ENCODE results near the gene JMJD1C.

The JMJD1C gene

DNA sequence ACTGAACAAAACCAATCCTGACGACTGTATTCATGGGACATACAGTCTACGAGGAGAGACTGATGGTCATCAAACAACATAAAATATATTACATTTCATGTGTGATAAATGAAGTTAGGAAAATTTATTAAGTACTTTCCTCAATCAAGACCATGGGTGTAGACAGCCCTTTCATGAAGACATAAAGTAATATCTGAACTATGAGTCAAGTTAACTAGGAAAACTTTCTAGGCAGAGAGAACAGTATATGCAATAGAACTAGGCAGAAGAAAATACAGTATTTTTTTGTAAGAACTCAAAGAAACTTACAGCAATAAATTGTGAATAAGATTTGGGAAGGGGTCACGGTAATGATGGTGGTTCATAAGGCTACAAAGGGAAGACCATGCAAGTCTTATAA, 112.8 kb downstream of the JMJD1C start:
- TF ChIP-seq GATA2 (IDR thresholded peaks at IDR 0.05; ENCODE audit: low read depth, low read length): no peak
- TF ChIP-seq GATA3 (IDR thresholded peaks at IDR 0.05; ENCODE audit: low read depth, low read length): no peak

- no peak for TF ChIP-seq GATA2 (IDR thresholded peaks at IDR 0.05; ENCODE audit: low read depth, low read length)
- TF ChIP-seq GATA3 (IDR thresholded peaks at IDR 0.05; ENCODE audit: low read depth, low read length): no peak
These were observed 117.4 kb downstream of the JMJD1C start for GRCh38 chr10:63348245-63348850.

DNA sequence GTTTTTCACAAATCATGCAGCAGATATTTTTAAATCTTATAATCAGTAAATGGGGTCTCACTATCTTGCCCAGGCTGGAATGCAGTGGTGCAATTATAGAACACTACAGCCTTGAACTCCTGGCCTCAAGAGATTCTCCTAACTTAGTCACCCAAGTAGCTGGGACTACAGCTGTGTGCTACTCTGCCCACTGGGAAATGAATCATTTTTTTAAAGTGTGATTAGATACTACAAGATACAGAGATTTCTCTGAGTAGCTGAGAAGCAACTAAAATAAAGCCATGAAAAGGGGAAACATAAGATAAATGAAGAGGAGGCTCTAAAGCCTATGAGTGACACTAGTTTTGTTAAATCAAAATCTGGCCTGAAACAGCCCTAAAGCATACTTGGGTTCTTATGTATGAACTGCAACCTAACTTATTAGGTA, 119.7 kb downstream of the JMJD1C start:
- no peak for TF ChIP-seq GATA2 (IDR thresholded peaks at IDR 0.05; ENCODE audit: low read depth, low read length)
- no peak for TF ChIP-seq GATA3 (IDR thresholded peaks at IDR 0.05; ENCODE audit: low read depth, low read length)

DNA sequence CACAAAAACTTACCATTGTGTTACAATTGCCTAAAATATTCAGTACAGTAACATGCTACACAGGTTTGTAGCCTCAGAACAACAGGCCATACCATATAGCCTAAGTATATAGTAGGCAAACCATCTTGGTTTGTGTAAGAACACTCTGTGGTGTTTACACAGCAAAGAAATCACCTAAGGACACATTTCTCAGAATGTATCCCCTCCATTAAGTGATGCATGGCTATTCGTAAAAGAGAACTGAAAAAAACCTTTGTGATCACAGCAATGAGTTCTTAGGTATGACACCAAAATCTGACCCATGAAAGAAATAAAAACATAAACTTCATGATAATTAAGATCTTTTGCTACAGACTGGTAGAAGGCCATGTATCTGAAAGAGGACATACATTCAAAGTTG, 121.5 kb downstream of the JMJD1C start:
- TF ChIP-seq GATA3 (IDR thresholded peaks at IDR 0.05; ENCODE audit: low read depth, low read length) (no peak), GATA2 (IDR thresholded peaks at IDR 0.05; ENCODE audit: low read depth, low read length) (no peak)

DNA sequence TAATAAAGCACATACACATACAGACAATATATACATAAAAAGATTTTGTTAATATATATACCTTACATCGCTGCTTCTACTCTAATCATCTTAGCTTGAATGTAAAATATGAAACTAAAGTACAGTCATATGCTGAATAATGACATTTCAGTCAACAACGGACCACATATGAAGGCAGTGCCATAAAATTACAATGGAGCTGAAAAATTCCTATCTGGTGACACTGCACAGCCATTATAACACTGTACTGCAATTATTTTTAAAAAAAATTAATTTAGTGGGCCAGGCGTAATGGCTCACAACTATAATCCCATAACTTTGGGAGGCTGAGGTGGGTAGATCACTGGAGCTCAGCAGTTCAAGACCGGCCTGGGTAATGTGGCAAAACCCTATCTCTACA, 122.3 kb downstream of the JMJD1C start:
- no peak for TF ChIP-seq GATA2 (IDR thresholded peaks at IDR 0.05; ENCODE audit: low read depth, low read length)
- TF ChIP-seq GATA3 (IDR thresholded peaks at IDR 0.05; ENCODE audit: low read depth, low read length): no peak

DNA sequence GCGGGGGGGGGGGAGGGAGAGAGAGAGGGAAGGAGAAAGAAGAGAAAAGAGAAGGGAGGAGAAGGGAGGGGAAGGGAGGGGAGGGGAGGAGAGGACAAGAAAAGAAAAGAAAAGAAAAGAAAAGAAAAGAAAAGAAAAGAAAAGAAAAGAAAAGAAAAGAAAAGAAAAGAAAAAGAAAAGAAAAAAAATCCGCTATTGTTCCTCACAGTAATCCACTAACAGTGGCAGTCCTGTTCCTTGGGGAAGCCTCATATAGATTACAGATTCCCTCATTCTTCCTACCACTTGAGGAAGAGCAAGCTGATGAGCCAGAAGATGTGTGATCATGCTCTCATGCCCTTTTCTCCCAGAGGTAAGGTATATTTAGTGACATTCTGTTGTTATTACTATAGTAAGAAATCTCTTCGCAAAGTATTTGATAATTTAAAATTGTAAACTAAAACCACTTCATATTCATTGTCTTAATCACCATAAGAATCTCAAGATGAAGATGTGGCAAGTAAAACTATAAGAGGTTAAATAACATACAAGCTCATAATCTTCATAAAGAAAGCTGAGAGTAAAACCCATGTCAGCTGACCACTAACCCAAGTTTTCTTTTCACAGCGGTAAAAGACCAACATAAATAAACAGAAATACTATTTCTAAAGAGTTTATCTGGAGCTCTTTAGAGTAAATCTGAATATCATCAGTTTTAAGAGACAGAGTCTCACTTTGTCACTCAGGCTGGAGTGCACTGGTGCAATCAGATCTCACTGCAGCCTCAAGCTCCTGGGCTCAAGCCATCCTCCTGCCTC, 128.1 kb downstream of the JMJD1C start:
- TF ChIP-seq GATA2 (IDR thresholded peaks at IDR 0.05; ENCODE audit: low read depth, low read length) (no peak), GATA3 (IDR thresholded peaks at IDR 0.05; ENCODE audit: low read depth, low read length) (no peak)

GRCh38 chr10:63331586-63331985, 134.2 kb downstream of the JMJD1C start:
- TF ChIP-seq GATA2 (IDR thresholded peaks at IDR 0.05; ENCODE audit: low read depth, low read length) (no peak), GATA3 (IDR thresholded peaks at IDR 0.05; ENCODE audit: low read depth, low read length) (no peak)

DNA sequence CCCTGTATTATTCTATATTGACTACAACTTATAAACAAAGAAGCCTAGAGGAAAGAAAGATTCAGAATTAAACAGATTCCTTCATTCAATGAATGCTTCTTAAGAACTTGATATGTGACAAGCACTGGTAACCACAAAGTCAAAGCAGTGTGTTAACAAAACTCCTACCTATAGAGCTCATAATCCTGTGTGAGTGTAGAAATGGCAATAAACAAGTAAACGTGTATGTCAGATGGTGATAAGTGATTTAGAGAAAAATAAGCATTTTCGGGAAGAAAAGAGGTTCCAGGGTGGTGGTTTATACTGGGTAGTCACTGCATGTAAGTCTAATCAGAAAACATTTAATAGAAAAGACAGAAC, 141.3 kb downstream of the JMJD1C start:
- TF ChIP-seq GATA3 (IDR thresholded peaks at IDR 0.05; ENCODE audit: low read depth, low read length): no peak
- TF ChIP-seq GATA2 (IDR thresholded peaks at IDR 0.05; ENCODE audit: low read depth, low read length): no peak

DNA sequence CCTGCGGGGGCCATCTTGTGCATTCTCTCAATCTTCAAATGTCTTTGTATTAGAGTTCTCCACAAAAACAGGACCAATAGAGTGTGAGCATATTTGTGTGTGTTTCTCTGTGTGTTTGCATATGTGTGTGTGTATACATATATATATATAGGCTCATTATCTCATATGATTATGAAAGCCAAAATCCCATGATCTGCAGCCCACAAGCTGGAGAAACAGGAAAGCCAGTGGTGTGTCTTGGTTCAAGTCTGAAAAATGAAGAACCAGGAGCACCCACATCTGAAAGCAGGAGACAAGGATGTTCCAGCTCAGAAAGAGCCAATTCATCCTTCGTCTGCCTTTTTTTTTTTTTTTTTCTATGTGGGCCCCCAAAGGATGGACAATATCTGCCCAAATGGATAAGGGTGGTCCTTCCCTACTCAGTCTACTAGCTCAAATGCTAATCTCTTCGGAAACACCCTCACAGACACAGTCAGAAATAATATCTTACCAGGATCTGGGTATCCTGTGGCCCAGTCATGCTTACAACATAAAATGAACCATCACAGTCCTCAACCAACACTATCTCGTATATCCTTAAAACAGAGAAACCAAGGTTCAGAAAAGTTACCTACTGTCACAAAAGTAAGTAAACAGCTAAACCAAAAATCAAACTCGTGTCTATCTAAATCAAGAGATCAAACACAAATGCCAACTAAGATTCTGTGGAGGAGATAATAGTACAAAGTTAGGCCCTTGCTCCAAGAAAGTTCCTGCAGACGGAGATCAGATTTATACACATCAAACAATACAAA, 141.9 kb downstream of the JMJD1C start:
- TF ChIP-seq GATA2 (IDR thresholded peaks at IDR 0.05; ENCODE audit: low read depth, low read length): no peak
- TF ChIP-seq GATA3 (IDR thresholded peaks at IDR 0.05; ENCODE audit: low read depth, low read length): no peak

- TF ChIP-seq GATA3 (IDR thresholded peaks at IDR 0.05; ENCODE audit: low read depth, low read length) (no peak), GATA2 (IDR thresholded peaks at IDR 0.05; ENCODE audit: low read depth, low read length) (no peak)
These were observed 145.1 kb downstream of the JMJD1C start for GRCh38 chr10:63320683-63321082.

- TF ChIP-seq GATA2 (IDR thresholded peaks at IDR 0.05; ENCODE audit: low read depth, low read length) (no peak), GATA3 (IDR thresholded peaks at IDR 0.05; ENCODE audit: low read depth, low read length) (no peak)
These were observed 146.5 kb downstream of the JMJD1C start for GRCh38 chr10:63319231-63319630.

GRCh38 chr10:63318491-63318890, 147.3 kb downstream of the JMJD1C start:
- no peak for TF ChIP-seq GATA3 (IDR thresholded peaks at IDR 0.05; ENCODE audit: low read depth, low read length)
- TF ChIP-seq GATA2 (IDR thresholded peaks at IDR 0.05; ENCODE audit: low read depth, low read length): no peak

- no peak for TF ChIP-seq GATA2 (IDR thresholded peaks at IDR 0.05; ENCODE audit: low read depth, low read length)
These were observed 151.8 kb downstream of the JMJD1C start for GRCh38 chr10:63314020-63314419.

GRCh38 chr10:63313066-63313717, 152.6 kb downstream of the JMJD1C start:
- TF ChIP-seq GATA2 (IDR thresholded peaks at IDR 0.05; ENCODE audit: low read depth, low read length) (no peak), GATA3 (IDR thresholded peaks at IDR 0.05; ENCODE audit: low read depth, low read length) (no peak)

Measured in SH-SY5Y (cell line).